HG02623 (cell line): ENCODE measurements around the gene EBF3.

Experiments used
- ATAC-seq: cut with Tn5 transposase; IDR thresholded peaks from one replicate; pipeline ENCODE4 v1.9.1; 2021; ENCODE audit warnings: moderate library complexity; ENCODE audit not compliant: unreplicated experiment

EBF3 gene

GRCh38 chr10:129877773-129878371 is 86.2 kb downstream of the EBF3 start:
- ATAC-seq = no peak

- ATAC-seq = no peak
These were observed 87.2 kb downstream of the EBF3 start for GRCh38 chr10:129876838-129877237.

DNA sequence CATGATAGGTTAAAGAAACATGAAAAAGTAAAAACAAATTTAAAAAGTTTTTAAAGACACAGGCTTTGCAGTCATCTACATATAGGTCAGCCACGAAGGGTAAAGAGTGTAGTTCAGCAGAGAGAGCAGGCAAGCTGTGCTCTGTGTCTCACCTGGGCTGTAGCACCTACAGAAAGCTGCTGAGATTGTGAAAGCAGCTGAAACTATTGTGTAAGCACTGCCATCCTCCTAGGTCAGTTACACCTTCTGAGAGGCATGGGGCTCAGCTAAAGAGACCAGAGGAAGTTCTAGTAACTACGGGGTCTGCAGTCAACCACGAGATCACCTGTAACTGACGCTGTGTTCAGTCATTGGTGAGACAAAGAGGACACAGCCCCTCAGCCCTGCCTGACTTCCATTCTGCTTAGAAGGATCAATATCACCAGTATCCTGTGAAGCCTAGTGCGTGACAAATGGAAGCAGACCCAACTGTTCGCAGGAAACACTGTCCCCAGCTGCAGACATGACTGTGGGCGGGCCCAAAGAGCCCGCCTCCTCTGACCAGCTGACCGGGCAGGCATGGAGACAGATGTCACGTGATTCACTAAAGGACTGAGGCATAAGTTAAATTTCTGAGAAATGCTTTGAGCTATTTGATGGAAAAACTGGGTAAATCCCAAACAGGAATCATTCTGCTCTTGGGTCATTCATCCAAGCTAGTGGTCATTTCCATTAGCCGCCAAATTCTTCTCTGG is 87.9 kb downstream of the EBF3 start:
- no peak for ATAC-seq

DNA sequence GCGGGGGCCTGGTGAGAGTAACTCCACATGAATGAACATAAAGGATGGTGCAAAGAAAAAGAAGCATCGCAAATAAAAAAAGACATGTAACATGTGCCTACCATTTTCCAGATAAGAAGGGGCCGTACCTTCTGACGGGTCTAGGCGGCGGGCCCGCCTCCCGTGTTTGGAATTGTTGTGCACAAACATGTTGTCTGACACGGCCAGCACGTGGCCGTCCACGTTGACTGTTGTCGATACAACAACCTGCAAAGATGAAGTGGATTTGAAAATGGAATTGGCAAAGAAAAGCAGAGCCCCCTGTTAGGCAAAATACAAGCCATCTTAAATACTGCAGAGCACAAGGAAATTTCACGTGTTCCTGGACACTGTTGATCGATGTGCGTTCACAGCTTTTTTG is 90.7 kb downstream of the EBF3 start:
- ATAC-seq = no peak

- no peak for ATAC-seq
These were observed 92.1 kb downstream of the EBF3 start for GRCh38 chr10:129871966-129872365.

DNA sequence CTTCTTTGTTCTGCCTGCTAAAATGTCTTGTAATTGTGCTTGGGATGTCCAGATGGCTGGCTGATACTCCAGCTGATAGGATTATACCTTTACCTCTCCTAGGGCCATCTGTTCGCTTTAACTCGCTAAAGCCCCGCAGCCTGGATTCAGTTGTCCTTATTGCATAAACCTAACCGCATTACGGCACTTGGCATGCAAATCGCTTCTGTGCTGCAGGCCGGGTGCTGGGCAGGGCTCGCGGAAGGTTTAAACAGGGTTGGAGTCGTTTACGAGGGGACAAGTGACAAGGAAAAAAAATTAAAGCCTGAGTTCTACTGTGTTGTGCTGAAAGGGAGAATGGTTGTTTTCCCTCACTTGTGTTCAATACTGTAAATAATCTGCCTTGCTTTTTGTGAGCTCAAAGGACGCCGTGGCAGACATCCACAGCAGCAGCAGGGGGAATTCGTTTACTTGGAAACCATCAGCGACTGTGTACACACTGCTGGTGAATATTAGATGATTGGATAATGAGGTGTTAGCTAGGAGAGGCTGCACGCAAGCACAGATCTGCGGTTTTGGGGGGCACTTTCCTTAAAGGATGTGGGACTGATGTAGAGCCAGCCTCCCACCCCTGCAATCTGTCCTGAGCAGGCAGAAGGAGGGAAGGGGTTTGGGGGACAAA is 93.0 kb downstream of the EBF3 start:
- no peak for ATAC-seq

DNA sequence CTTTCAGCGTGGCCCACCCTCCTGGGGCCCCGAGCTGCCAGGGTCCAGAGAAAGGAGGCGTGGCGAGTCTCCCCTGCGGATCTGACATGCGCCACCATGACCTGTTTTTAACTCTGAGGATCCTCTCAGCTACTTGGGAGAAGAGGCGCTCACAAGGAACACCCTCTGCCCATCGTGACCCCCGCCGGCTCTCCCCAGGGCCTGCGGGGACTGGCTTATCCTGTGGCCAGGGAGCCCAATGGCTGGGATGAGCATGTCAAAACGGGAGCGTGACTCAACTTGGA is 93.7 kb downstream of the EBF3 start:
- no peak for ATAC-seq

GRCh38 chr10:129869596-129870473 is 94.2 kb downstream of the EBF3 start:
- no peak for ATAC-seq

- no peak for ATAC-seq
These were observed 95.5 kb downstream of the EBF3 start for GRCh38 chr10:129868449-129869035.

- ATAC-seq = no peak
These were observed 96.4 kb downstream of the EBF3 start for GRCh38 chr10:129867631-129868179.

- ATAC-seq = no peak
These were observed 97.2 kb downstream of the EBF3 start for GRCh38 chr10:129866894-129867293.

DNA sequence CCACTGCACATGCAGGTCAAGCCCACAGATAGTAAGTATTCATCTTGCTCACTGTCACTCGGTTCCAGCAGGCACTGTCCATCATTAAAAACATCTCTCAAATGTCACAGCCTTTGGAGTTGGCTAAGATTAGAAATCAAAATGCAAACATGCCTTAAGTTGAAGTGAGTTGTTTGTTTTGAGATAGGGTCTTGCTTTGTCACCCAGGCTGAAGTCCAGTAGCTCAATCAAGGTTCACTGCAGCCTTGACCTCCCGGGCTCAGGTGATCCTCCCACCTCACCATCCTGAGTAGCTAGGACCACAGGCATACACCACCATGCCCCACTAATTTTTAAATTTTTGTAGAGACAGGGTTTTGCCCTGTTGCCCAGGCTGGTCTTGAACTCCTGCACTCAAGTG is 98.1 kb downstream of the EBF3 start:
- no peak for ATAC-seq

DNA sequence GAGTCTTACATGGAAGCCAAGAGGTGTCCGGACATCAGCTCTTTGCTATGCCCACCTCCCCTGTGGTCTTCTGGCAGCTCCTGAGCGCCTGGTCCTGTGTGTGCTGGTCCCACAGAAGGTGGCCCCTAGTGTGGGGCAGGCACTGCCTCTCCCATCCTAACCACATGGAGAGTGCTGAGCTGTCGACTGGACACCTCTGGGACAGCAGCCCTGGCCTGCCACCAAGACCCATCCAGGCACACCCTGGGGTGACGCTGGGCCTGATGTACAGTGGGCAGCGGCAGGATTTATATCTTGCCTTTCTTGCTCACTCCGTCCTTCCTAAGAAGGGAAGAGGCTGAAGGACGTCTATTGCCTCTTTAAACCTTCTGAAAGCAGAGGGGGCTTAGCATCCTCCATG is 98.7 kb downstream of the EBF3 start:
- ATAC-seq = no peak

DNA sequence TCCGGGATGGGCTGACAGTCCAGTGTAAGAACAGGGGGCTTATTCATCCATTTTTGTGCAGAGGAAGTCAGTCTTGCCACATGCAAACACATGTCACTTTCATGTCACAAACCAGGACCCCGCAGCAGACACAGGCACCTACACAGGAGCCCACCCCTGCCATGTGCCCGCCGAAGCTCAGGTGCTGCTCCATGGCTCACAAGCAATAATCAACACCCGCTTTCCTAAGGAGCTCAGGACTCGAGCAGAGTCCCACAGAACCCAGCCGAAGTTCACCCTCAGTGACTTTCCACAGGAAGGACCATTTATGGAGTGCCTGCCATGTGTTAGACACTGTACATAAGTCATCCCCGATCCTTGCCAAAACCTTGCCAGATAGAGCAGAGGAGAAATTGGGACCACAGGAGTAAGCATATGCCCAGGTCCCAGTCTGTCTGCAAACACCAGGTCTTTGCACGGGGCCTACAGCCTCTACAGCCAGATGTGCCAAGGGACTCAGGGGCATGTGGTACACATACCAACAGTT is 99.4 kb downstream of the EBF3 start:
- no peak for ATAC-seq

GRCh38 chr10:129864082-129864481 is 100.0 kb downstream of the EBF3 start:
- no peak for ATAC-seq

GRCh38 chr10:129863201-129863663 is 100.8 kb downstream of the EBF3 start:
- ATAC-seq = no peak

- no peak for ATAC-seq
These were observed 102.1 kb downstream of the EBF3 start for GRCh38 chr10:129861776-129862531.

- no peak for ATAC-seq
These were observed 103.7 kb downstream of the EBF3 start for GRCh38 chr10:129860396-129860795.

GRCh38 chr10:129859536-129859935 is 104.5 kb downstream of the EBF3 start:
- ATAC-seq = no peak
